Measurements from ENCODE around the gene ADAMTS17. TPM values are rescaled to one million over a fixed set of nuclear protein-coding genes. Genes with fewer than 3 reads are reported as not detected.

The ADAMTS17 gene
- total RNA-seq, 1 donor, result 0.81 TPM

GRCh38 chr15:100256970-100257650, 84.7 kb downstream of the ADAMTS17 start:
- no peak for DNase-seq (ENCODE audit: low read depth)
- H3K4me3 ChIP-seq (ENCODE audit: low read depth, low read length), result no peak overlapping the region
- no peak for TF ChIP-seq CTCF (IDR thresholded peaks at IDR 0.05; ENCODE audit: insufficient read depth, low read length)

- no peak overlapping the region for H3K4me3 ChIP-seq (ENCODE audit: low read depth, low read length)
- TF ChIP-seq CTCF (IDR thresholded peaks at IDR 0.05; ENCODE audit: insufficient read depth, low read length), result no peak
These were observed 85.4 kb downstream of the ADAMTS17 start for GRCh38 chr15:100256101-100256969.

GRCh38 chr15:100255644-100256043, 86.1 kb downstream of the ADAMTS17 start:
- no peak overlapping the region for H3K4me3 ChIP-seq (ENCODE audit: low read depth, low read length)
- no peak for TF ChIP-seq CTCF (IDR thresholded peaks at IDR 0.05; ENCODE audit: insufficient read depth, low read length)
- no peak for DNase-seq (ENCODE audit: low read depth)

More at GRCh38 chr15:100256101-100256969, 85.4 kb downstream of the ADAMTS17 start:
- DNase-seq (ENCODE audit: low read depth), result no peak

- no peak for TF ChIP-seq CTCF (IDR thresholded peaks at IDR 0.05; ENCODE audit: insufficient read depth, low read length)
- no peak for DNase-seq (ENCODE audit: low read depth)
- H3K4me3 ChIP-seq (ENCODE audit: low read depth, low read length), result no peak overlapping the region
These were observed 87.1 kb downstream of the ADAMTS17 start for GRCh38 chr15:100254691-100255090.

- no peak for TF ChIP-seq CTCF (IDR thresholded peaks at IDR 0.05; ENCODE audit: insufficient read depth, low read length)
These were observed 87.5 kb downstream of the ADAMTS17 start for GRCh38 chr15:100254285-100254684.

GRCh38 chr15:100253640-100254039, 88.1 kb downstream of the ADAMTS17 start:
- no peak for TF ChIP-seq CTCF (IDR thresholded peaks at IDR 0.05; ENCODE audit: insufficient read depth, low read length)
- H3K4me3 ChIP-seq (ENCODE audit: low read depth, low read length), result no peak overlapping the region
- no peak for DNase-seq (ENCODE audit: low read depth)

More at GRCh38 chr15:100254285-100254684, 87.5 kb downstream of the ADAMTS17 start:
- no peak for DNase-seq (ENCODE audit: low read depth)
- H3K4me3 ChIP-seq (ENCODE audit: low read depth, low read length), result no peak overlapping the region
